GM13977 (cell line): ENCODE measurements around the gene CYTH4.

Experiments
- DNase-seq: peaks from one replicate; pipeline ENCODE4 v3.0.0; 2012; ENCODE audit warnings: low spot score
- CTCF ChIP-seq: IDR thresholded peaks from 2 replicates; pipeline ENCODE4 v1.5.1; 2012; ENCODE audit warnings: mild to moderate bottlenecking, control low read depth; ENCODE audit not compliant: insufficient read depth; ENCODE audit errors: extremely low read depth, missing control alignments
- in situ Hi-C: fragments of 300-500 bp; cut with MboI; formaldehyde crosslinking; loops from one replicate; pipeline ENCODE4 v1.12.0; 2022; ENCODE audit warnings: low sequenced_read_pairs, low pct_unique_long_range_greater_than_20kb, mixed read lengths, inconsistent platforms; ENCODE audit not compliant: unreplicated experiment

The CYTH4 gene

GRCh38 chr22:37346505-37346895 is 64.2 kb downstream of the CYTH4 start:
- in situ Hi-C loops = no loop called here
- DNase-seq = no peak
- no peak for TF ChIP-seq CTCF

- in situ Hi-C loops = no loop called here
- no peak for DNase-seq
- TF ChIP-seq CTCF = no peak
Measured at GRCh38 chr22:37349043-37349814, 66.9 kb downstream of the CYTH4 start.

GRCh38 chr22:37351232-37351631 is 68.9 kb downstream of the CYTH4 start:
- no peak for DNase-seq
- in situ Hi-C loops = no loop called here
- no peak for TF ChIP-seq CTCF

- no peak for DNase-seq
- in situ Hi-C loops = no loop called here
- TF ChIP-seq CTCF = no peak
Measured at GRCh38 chr22:37352481-37352880, 70.2 kb downstream of the CYTH4 start.

GRCh38 chr22:37353839-37354238 is 71.5 kb downstream of the CYTH4 start:
- DNase-seq = no peak

GRCh38 chr22:37354261-37354660 is 72.0 kb downstream of the CYTH4 start:
- no peak for DNase-seq
- in situ Hi-C loops = no loop called here
- no peak for TF ChIP-seq CTCF

More at GRCh38 chr22:37353839-37354238, 71.5 kb downstream of the CYTH4 start:
- in situ Hi-C loops = no loop called here
- no peak for TF ChIP-seq CTCF
